ENCODE results near the gene DEFB114.

DNA sequence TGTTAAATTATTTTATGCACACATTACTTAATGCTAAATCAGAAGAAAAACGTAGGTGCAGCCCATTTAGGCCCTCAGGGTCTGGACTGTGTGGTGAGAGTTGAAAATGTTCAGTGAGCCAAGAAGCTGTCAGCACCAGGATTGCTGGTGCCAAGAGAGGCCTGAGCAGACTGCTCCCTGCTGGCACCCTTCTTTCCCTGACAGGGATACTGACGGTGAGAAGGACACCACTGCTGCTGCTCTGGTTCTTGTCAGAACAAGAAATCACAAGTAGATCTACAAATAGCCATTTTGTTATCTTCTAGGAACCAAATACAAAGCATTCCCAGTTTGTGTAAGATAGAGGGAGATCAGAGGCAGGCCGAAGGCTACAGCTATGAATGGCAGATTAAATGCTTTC, 48.9 kb downstream of the DEFB114 start:
- TF ChIP-seq SUZ12 (IDR thresholded peaks at IDR 0.05; ENCODE audit: extremely low read depth, insufficient read depth, insufficient read length) (no peak), ZNF274 (IDR thresholded peaks at IDR 0.05; ENCODE audit: low read depth, low read length) (no peak), YY1 (IDR thresholded peaks at IDR 0.05; ENCODE audit: insufficient read depth, insufficient read length) (no peak)
